HepG2 (cell line): Measurements from ENCODE around the gene PDE6C. TPM values are rescaled to one million over a fixed set of nuclear protein-coding genes. Genes with fewer than 3 reads are reported as not detected.

Experiments used
- CBX5 ChIP-seq: sonication (generic); formaldehyde crosslinking; IDR thresholded peaks from 2 replicates; pipeline ENCODE4 v1.4.0; 2020; ENCODE audit warnings: missing genetic modification reagents, borderline replicate concordance
- CCAR2 ChIP-seq: fragments of 200-400 bp; formaldehyde crosslinking; optimal IDR thresholded peaks from 2 replicates; pipeline ENCODE3; 2018; ENCODE audit warnings: low read depth, mild to moderate bottlenecking, low read length, moderate library complexity
- EED ChIP-seq: sonication (generic); formaldehyde crosslinking; IDR thresholded peaks from 2 replicates; pipeline ENCODE4 v1.5.0; 2020; ENCODE audit warnings: mild to moderate bottlenecking, missing genetic modification reagents
- JUND ChIP-seq: sonication (generic); formaldehyde crosslinking; IDR thresholded peaks from 2 replicates; pipeline ENCODE4 v1.8.0; 2022; ENCODE audit warnings: mild to moderate bottlenecking, missing genetic modification reagents
- KDM5B ChIP-seq: sonication (generic); formaldehyde crosslinking; IDR thresholded peaks from 2 replicates; pipeline ENCODE4 v1.4.0; 2020; ENCODE audit warnings: missing genetic modification reagents, mild to moderate bottlenecking, borderline replicate concordance
- KMT2A ChIP-seq: sonication (generic); formaldehyde crosslinking; IDR thresholded peaks from 2 replicates; pipeline ENCODE4 v1.4.0; 2020; ENCODE audit warnings: missing genetic modification reagents
- PHF21A ChIP-seq: sonication (generic); formaldehyde crosslinking; IDR thresholded peaks from 2 replicates; pipeline ENCODE4 v1.5.0; 2020; ENCODE audit warnings: mild to moderate bottlenecking, missing genetic modification reagents
- PHF8 ChIP-seq: sonication (generic); formaldehyde crosslinking; IDR thresholded peaks from 2 replicates; pipeline ENCODE4 v1.5.0; 2020; ENCODE audit warnings: missing genetic modification reagents
- SP2 ChIP-seq: sonication (generic); formaldehyde crosslinking; IDR thresholded peaks from 2 replicates; pipeline ENCODE4 v1.5.1; 2020; ENCODE audit warnings: mild to moderate bottlenecking, missing genetic modification reagents
- STAT5B ChIP-seq: sonication (generic); formaldehyde crosslinking; IDR thresholded peaks from 2 replicates; pipeline ENCODE4 v1.4.0; 2020; ENCODE audit warnings: missing genetic modification reagents
- SYNCRIP ChIP-seq: fragments of 200-400 bp; formaldehyde crosslinking; IDR thresholded peaks from 2 replicates; pipeline ENCODE4 v1.6.1; 2018; ENCODE audit warnings: mild to moderate bottlenecking, low read depth, low read length; ENCODE audit not compliant: insufficient read depth
- TP53 ChIP-seq: sonication (generic); formaldehyde crosslinking; conservative IDR thresholded peaks from 2 replicates; pipeline ENCODE4 v1.4.0; 2020; ENCODE audit warnings: missing genetic modification reagents
- ZNF30 ChIP-seq: sonication (generic); formaldehyde crosslinking; IDR thresholded peaks from 2 replicates; pipeline ENCODE4 v1.5.0; 2020; ENCODE audit warnings: mild to moderate bottlenecking, missing genetic modification reagents
- ZNF34 ChIP-seq: sonication (generic); formaldehyde crosslinking; IDR thresholded peaks from 2 replicates; pipeline ENCODE4 v1.4.0; 2020; ENCODE audit warnings: mild to moderate bottlenecking, missing genetic modification reagents, borderline replicate concordance
- ZNF543 ChIP-seq: sonication (generic); formaldehyde crosslinking; IDR thresholded peaks from 2 replicates; pipeline ENCODE4 v1.4.0; 2020; ENCODE audit warnings: mild to moderate bottlenecking, missing genetic modification reagents
- polyA plus RNA-seq, 8 experiments: library from polyadenylated mRNA; depleted of rRNA in 3 of 8; stranded (reverse) in 7 of 8; unstranded in 1 of 8; fragments of >200 nt; fragmentation: Illumina TruSeq in 4 of 8; extraction: Trizol in 4 of 8; gene quantifications; 2 replicates each; pipeline versions ENCODE4 v1.2.1 to v1.2.3, GENCODE V29; 2011 to 2016; ENCODE audit warnings: low read depth in 4 of 8, missing spikeins in 1 of 8, mixed read lengths in 1 of 8; ENCODE audit not compliant: insufficient read depth in 1 of 8
- total RNA-seq, 5 experiments: library from RNA; depleted of rRNA; stranded (reverse); fragments of >200 nt; fragmentation: Illumina TruSeq; extraction: Trizol; gene quantifications; 2 replicates each; pipeline ENCODE4 v1.2.3, GENCODE V29; 2016; ENCODE audit warnings: low read depth in 1 of 5
- TF ChIP-seq, protein P1 (sequence below), 2 experiments: sonication (generic) in 1 of 2; formaldehyde crosslinking in 1 of 2; IDR thresholded peaks; 2 replicates each; pipeline versions ENCODE4 v1.5.1 to v1.6.1; 2011 to 2020; ENCODE audit warnings: borderline replicate concordance in 1 of 2, low read depth in 1 of 2, low read length in 1 of 2, mild to moderate bottlenecking in 1 of 2, missing genetic modification reagents in 1 of 2, moderate library complexity in 1 of 2
- TF ChIP-seq, protein P2 (sequence below): sonication (generic); formaldehyde crosslinking; IDR thresholded peaks from 2 replicates; pipeline ENCODE4 v1.4.0; 2020; ENCODE audit warnings: missing genetic modification reagents, low read depth, mild to moderate bottlenecking, borderline replicate concordance
- TF ChIP-seq, protein P3 (sequence below): sonication (generic); formaldehyde crosslinking; IDR thresholded peaks from 2 replicates; pipeline ENCODE4 v1.4.0; 2020; ENCODE audit warnings: mild to moderate bottlenecking, missing genetic modification reagents

PDE6C gene
- total and polyA plus RNA-seq, 2 of the 13 experiments (the other 11 are each of a cell fraction or from before 2014, with no cell fraction given): 0.64 TPM; not detected in 1

DNA sequence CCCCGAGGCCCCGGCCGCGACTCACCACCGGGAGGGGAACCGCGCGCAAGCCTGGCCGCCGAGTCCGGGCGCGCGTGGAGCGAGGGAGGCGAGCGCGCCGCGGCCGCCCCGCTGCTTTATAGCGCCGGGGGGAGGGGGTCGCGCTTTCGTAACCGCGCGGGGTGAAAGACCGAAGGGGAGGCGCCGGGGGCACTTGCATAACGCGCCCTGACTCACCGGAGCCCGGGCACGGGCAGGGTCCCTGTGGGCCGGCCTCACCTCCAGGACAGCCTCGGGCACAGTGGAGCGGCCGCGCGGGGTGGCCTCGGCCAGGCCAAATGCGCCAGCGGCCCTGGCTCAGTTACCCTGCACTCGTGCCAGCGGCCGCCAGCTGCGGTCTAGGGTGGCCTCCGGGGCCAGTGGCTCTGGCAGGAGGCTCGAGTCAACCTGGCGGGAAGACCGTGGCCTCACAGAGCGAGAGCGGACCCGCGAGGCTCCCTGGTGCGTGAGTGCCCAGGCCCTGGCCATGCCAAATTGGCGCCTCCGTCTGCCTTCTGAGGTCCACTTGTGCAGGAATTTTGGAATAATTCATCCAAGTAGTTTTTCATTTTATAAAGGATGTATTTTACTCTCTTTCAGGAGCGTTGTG, 11.1 kb upstream of the PDE6C start, which contains the start of gene RBP4 (continued):
- peak; percentile 79; the same call in 1 of the 2 replicates for TF ChIP-seq KDM5B (CRISPR knock-in tag)
- no peak for TF ChIP-seq ZNF34
- TF ChIP-seq CCAR2: no peak
- peak; percentile 74; the same call in 1 of the 2 replicates for TF ChIP-seq ZNF543 (CRISPR knock-in tag)
- TF ChIP-seq CBX5 (CRISPR knock-in tag): no peak
- TF ChIP-seq JUND (CRISPR knock-in tag): peak; percentile 91
- TF ChIP-seq, protein P1, sequence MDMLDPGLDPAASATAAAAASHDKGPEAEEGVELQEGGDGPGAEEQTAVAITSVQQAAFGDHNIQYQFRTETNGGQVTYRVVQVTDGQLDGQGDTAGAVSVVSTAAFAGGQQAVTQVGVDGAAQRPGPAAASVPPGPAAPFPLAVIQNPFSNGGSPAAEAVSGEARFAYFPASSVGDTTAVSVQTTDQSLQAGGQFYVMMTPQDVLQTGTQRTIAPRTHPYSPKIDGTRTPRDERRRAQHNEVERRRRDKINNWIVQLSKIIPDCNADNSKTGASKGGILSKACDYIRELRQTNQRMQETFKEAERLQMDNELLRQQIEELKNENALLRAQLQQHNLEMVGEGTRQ (IDR thresholded peaks at IDR 0.05; ENCODE audit: low read depth, low read length): no peak
- TF ChIP-seq, protein P1 (CRISPR knock-in tag; IDR thresholded peaks at IDR 0.05; ENCODE audit: borderline replicate concordance): no peak
- no peak for TF ChIP-seq SYNCRIP
- TF ChIP-seq, protein P2, sequence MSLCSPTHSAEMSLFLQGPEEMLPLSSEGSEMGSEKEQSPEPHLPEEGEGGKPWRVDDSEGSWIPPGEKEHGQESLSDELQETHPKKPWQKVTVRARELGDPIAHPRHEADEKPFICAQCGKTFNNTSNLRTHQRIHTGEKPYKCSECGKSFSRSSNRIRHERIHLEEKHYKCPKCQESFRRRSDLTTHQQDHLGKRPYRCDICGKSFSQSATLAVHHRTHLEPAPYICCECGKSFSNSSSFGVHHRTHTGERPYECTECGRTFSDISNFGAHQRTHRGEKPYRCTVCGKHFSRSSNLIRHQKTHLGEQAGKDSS (CRISPR knock-in tag): 0 out of 2 replicates have a peak, but pooled peaks have one; percentile 23
- no peak; the same call in 1 of the 2 replicates for TF ChIP-seq TP53
- TF ChIP-seq ZNF30 (CRISPR knock-in tag): no peak; the same call in 1 of the 2 replicates
- TF ChIP-seq SP2 (CRISPR knock-in tag): no peak
- TF ChIP-seq KMT2A: peak; percentile 57
- peak; percentile 91 for TF ChIP-seq PHF8 (CRISPR knock-in tag)
- TF ChIP-seq, protein P3, sequence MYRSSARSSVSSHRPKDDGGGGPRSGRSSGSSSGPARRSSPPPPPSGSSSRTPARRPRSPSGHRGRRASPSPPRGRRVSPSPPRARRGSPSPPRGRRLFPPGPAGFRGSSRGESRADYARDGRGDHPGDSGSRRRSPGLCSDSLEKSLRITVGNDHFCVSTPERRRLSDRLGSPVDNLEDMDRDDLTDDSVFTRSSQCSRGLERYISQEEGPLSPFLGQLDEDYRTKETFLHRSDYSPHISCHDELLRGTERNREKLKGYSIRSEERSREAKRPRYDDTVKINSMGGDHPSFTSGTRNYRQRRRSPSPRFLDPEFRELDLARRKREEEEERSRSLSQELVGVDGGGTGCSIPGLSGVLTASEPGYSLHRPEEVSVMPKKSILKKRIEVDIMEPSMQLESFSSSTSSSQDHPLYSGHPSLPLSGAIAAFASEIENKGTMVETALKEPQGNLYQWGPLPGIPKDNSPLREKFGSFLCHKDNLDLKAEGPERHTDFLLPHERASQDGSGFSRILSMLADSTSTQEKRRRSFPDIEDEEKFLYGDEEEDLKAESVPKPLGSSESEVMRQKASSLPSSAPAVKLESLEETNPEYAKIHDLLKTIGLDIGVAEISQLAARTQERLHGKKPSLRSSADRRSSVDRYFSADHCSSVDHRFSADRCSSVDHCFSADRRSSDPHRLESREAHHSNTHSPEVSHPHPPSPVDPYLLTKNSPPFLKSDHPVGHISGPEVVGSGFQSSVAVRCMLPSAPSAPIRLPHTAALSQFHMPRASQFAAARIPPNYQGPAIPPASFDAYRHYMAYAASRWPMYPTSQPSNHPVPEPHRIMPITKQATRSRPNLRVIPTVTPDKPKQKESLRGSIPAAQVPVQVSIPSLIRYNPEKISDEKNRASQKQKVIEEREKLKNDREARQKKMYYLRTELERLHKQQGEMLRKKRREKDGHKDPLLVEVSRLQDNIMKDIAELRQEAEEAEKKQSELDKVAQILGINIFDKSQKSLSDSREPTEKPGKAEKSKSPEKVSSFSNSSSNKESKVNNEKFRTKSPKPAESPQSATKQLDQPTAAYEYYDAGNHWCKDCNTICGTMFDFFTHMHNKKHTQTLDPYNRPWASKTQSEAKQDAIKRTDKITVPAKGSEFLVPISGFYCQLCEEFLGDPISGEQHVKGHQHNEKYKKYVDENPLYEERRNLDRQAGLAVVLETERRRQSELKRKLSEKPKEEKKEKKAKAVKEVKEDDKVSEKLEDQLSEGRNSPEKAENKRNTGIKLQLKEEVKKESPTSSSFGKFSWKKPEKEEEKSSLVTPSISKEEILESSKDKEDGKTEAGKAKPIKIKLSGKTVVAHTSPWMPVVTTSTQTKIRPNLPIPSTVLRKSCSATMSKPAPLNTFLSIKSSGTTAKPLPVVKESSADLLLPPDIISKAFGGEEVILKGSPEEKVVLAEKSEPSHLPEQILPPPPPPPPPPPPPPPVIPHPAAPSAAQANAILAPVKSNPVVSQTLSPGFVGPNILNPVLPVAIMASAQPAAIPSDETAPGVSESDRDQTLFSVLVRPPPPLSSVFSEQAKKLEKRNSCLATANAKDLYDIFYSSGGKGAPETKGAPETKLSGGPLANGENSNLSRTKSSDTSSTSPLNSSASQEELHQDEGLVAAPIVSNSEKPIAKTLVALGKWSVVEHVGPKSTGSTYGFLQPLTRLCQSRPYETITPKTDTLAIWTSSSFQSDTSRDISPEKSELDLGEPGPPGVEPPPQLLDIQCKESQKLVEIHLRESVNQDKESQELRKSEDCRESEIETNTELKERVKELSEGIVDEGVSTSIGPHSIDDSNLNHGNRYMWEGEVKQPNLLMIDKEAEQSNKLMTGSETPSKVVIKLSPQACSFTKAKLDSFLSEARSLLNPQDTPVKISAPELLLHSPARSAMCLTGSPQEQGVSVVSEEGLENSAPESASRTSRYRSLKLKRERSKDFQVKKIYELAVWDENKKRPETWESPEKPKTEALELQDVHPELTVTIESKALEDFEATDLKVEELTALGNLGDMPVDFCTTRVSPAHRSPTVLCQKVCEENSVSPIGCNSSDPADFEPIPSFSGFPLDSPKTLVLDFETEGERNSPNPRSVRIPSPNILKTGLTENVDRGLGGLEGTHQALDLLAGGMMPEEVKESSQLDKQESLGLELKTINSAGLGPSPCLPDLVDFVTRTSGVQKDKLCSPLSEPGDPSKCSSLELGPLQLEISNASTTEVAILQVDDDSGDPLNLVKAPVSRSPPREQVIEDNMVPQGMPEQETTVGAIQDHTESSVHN (CRISPR knock-in tag): no peak
- TF ChIP-seq STAT5B (CRISPR knock-in tag): no peak
- TF ChIP-seq PHF21A (CRISPR knock-in tag): peak; percentile 75; the same call in 1 of the 2 replicates
- TF ChIP-seq EED (CRISPR knock-in tag): peak; percentile 65
